Erythroblast (primary cell): ENCODE data around the gene FOXO6.

Experiments used
- GATA1 ChIP-seq: IDR thresholded peaks from 2 replicates; pipeline ENCODE4 v1.6.1; 2011; ENCODE audit warnings: low read depth, mild to moderate bottlenecking, control low read depth, low read length, moderate library complexity
- POLR2A ChIP-seq: IDR thresholded peaks from 2 replicates; pipeline ENCODE4 v1.6.1; 2011; ENCODE audit warnings: mild to moderate bottlenecking, low read length

DNA sequence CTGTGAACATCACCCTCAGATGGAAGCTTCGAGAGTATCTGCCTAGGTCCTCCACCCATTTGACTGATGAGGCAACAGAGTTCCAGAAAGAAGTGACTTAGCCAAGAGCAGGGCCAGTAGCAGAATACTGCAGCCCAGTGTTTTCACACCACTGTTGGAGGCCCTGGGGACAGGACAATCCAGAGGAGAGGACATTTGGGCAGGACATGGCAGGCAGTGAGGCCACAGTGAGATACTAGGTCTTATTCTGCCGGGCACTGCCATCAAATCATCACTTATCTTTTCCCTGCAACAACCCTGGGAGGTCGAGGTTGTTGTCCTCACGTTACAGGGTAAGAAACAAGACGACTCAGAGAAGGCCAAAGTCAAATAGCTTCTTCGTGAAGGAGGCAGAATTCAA lies 5.5 kb upstream of the FOXO6 start:
- TF ChIP-seq POLR2A (no peak), GATA1 (no peak)
